ENCODE measurements around the gene JMJD6. TPM values are rescaled to one million over a fixed set of nuclear protein-coding genes. Genes with fewer than 3 reads are reported as not detected.

Gene JMJD6
- total RNA-seq, 2 experiments from 2014 or later = 72.2 to 76.2 TPM

GRCh38 chr17:76675648-76676047, 50.8 kb downstream of the JMJD6 start:
- CTCF ChIA-PET = interaction anchor here (0.6 to 1.2 kb wide), 2 partner anchors 36 to 467 kb away, joined by 4 read pairs; no protein-coding TSS in a partner anchor
- POLR2A ChIA-PET = interaction anchor here (0.7 kb wide), 1 partner anchor 530 kb away, joined by 3 read pairs; no protein-coding TSS in a partner anchor

GRCh38 chr17:76674600-76674999, 51.8 kb downstream of the JMJD6 start:
- POLR2A ChIA-PET = no interaction called here
- CTCF ChIA-PET = interaction anchor here (1.2 kb wide), 1 partner anchor 37 kb away, joined by 4 read pairs; no protein-coding TSS in a partner anchor

GRCh38 chr17:76673729-76674128, 52.7 kb downstream of the JMJD6 start:
- ChIA-PET CTCF (no interaction called here), POLR2A (no interaction called here)

GRCh38 chr17:76672892-76673291, 53.5 kb downstream of the JMJD6 start:
- POLR2A ChIA-PET = no interaction called here
- CTCF ChIA-PET = no interaction called here

- ChIA-PET POLR2A (interaction anchor here (1.5 kb wide), 1 partner anchor 115 kb away, joined by 11 read pairs; no protein-coding TSS in a partner anchor), CTCF (interaction anchor here (0.9 to 2.4 kb wide), 5 partner anchors 9 to 115 kb away, joined by 3 to 11 read pairs (median 3); no protein-coding TSS in a partner anchor)
These were observed 54.0 kb downstream of the JMJD6 start for GRCh38 chr17:76672270-76672851.

GRCh38 chr17:76671912-76672262, 54.5 kb downstream of the JMJD6 start:
- ChIA-PET CTCF (interaction anchor here (0.9 to 2.4 kb wide), 6 partner anchors 9 to 115 kb away, joined by 3 to 11 read pairs (median 4); no protein-coding TSS in a partner anchor), POLR2A (interaction anchor here (0.7 to 1.5 kb wide), 3 partner anchors 115 to 126 kb away, joined by 3 to 11 read pairs (median 5); no protein-coding TSS in a partner anchor)

- ChIA-PET CTCF (interaction anchor here (0.5 to 2.4 kb wide), 8 partner anchors 9 to 1327 kb away, joined by 3 to 11 read pairs (median 3); no protein-coding TSS in a partner anchor), POLR2A (interaction anchor here (0.7 to 1.5 kb wide), 3 partner anchors 114 to 126 kb away, joined by 3 to 11 read pairs (median 5); no protein-coding TSS in a partner anchor)
These were observed 55.1 kb downstream of the JMJD6 start for GRCh38 chr17:76671123-76671911.

GRCh38 chr17:76670718-76671122, 55.7 kb downstream of the JMJD6 start:
- ChIA-PET CTCF (interaction anchor here (0.7 to 2.4 kb wide), 5 partner anchors 9 to 70 kb away, joined by 3 to 11 read pairs (median 3); no protein-coding TSS in a partner anchor), POLR2A (interaction anchor here (1.0 kb wide), 1 partner anchor 125 kb away, joined by 3 read pairs; no protein-coding TSS in a partner anchor)

- POLR2A ChIA-PET = no interaction called here
- CTCF ChIA-PET = interaction anchor here (1.3 to 2.4 kb wide), 2 partner anchors 11 to 69 kb away, joined by 3 to 11 read pairs; no protein-coding TSS in a partner anchor
These were observed 56.2 kb downstream of the JMJD6 start for GRCh38 chr17:76670020-76670717.

Other genes starting within 250 kb of the JMJD6 start
- gene RHBDF2, start 225.2 kb downstream of the JMJD6 start, total RNA-seq = 10 to 100 TPM; 34.3 to 34.4 TPM
- not detected for gene CYGB, start 188.9 kb downstream of the JMJD6 start, total RNA-seq
- gene PRCD, start 186.6 kb downstream of the JMJD6 start, total RNA-seq = under 1 TPM in 1 of 2 experiments, not detected in 1; 0.08 TPM
- not detected for gene ST6GALNAC2, start 140.7 kb downstream of the JMJD6 start, total RNA-seq
- gene ST6GALNAC1, start 82.8 kb downstream of the JMJD6 start, total RNA-seq = not detected
- gene MXRA7, start 15.6 kb downstream of the JMJD6 start, total RNA-seq = 10 to 100 TPM; 24.5 to 26.0 TPM
- 10 to 100 TPM; 40.5 to 41.0 TPM for gene METTL23, start 233 bp upstream of the JMJD6 start, total RNA-seq
- 100 to 1,000 TPM; 578 to 586 TPM for gene SRSF2, start 10.7 kb upstream of the JMJD6 start, total RNA-seq
- 10 to 100 TPM; 17.3 to 19.8 TPM for gene MFSD11, start 11.5 kb upstream of the JMJD6 start, total RNA-seq
- gene MGAT5B, start 141.8 kb upstream of the JMJD6 start, total RNA-seq = under 1 TPM; 0.10 to 0.23 TPM

Data from activated CD8-positive, alpha-beta memory T cell treated with anti-CD3 and anti-CD28 coated beads for 36 hours (primary cell).